Neural progenitor cell (in vitro differentiated cells): ENCODE data around the gene MAN2A2.

ENCODE experiments used
- CTCF ChIP-seq: fragments of 200-600 bp; sonication (generic); IDR thresholded peaks from 2 replicates; pipeline ENCODE4 v1.5.1; 2017; ENCODE audit warnings: antibody characterized with exemption, mild to moderate bottlenecking
- EZH2 ChIP-seq: fragments of 200-600 bp; sonication (generic); IDR thresholded peaks from 2 replicates; pipeline ENCODE4 v1.6.1; 2017; ENCODE audit warnings: antibody characterized with exemption, mild to moderate bottlenecking, moderate library complexity

GRCh38 chr15:90962021-90962420 lies 58.9 kb downstream of the MAN2A2 start:
- TF ChIP-seq CTCF (no peak), EZH2 (no peak)
